CD14-positive monocyte (primary cell): ENCODE measurements around the gene FRS2. TPM values are rescaled to one million over a fixed set of nuclear protein-coding genes. Genes with fewer than 3 reads are reported as not detected.

Source experiments
- DNase-seq, 3 donors: peaks; one replicate each; pipeline ENCODE4 v3.0.0-alpha.2; 2011 to 2022
- H2AFZ ChIP-seq: 2 replicates; pipeline ENCODE4 v1.6.0; 2012; ENCODE audit warnings: mild to moderate bottlenecking, low read depth, low read length, inconsistent platforms; ENCODE audit not compliant: insufficient read depth, poor library complexity, severe bottlenecking
- H3K27ac ChIP-seq, 2 donors: 1 replicate in 1 of 2; 2 replicates in 1 of 2; pipeline ENCODE4 v1.5.1; 2012 to 2013; ENCODE audit warnings: low read length in 2 of 2, control low read depth in 1 of 2, inconsistent platforms in 1 of 2, low read depth in 1 of 2, mild to moderate bottlenecking in 1 of 2
- H3K27me3 ChIP-seq, 2 donors: one replicate each; pipeline versions ENCODE4 v1.6.0 to v1.6.1; 2011 to 2013; ENCODE audit warnings: low read length in 2 of 2; ENCODE audit not compliant: control insufficient read depth in 2 of 2, insufficient read depth in 2 of 2
- H3K36me3 ChIP-seq, 2 donors: replicated peaks in 1 of 2; 1 replicate in 1 of 2; 2 replicates in 1 of 2; pipeline versions ENCODE4 v1.5.1 to v1.6.1; 2012 to 2013; ENCODE audit warnings: low read length in 2 of 2, control low read depth in 1 of 2, inconsistent platforms in 1 of 2, mild to moderate bottlenecking in 1 of 2; ENCODE audit not compliant: insufficient read depth in 2 of 2, control insufficient read depth in 1 of 2
- H3K4me1 ChIP-seq, 2 donors: 1 replicate in 1 of 2; 2 replicates in 1 of 2; pipeline versions ENCODE4 v1.5.1 to v1.6.1; 2012 to 2013; ENCODE audit warnings: low read length in 2 of 2, control low read depth in 1 of 2, inconsistent platforms in 1 of 2, mild to moderate bottlenecking in 1 of 2, moderate library complexity in 1 of 2; ENCODE audit not compliant: insufficient read depth in 2 of 2, control insufficient read depth in 1 of 2
- H3K4me2 ChIP-seq: replicated peaks from 2 replicates; pipeline ENCODE3; 2012; ENCODE audit warnings: low read length, moderate library complexity, mild to moderate bottlenecking; ENCODE audit not compliant: poor library complexity, severe bottlenecking; ENCODE audit errors: extremely low read depth
- H3K4me3 ChIP-seq, 3 experiments: fragments of 200-600 bp in 1 of 3; sonication (generic) in 1 of 3; replicated peaks in 1 of 3; 1 replicate in 2 of 3; 2 replicates in 1 of 3; pipeline ENCODE4 v1.5.1; 2011 to 2013; ENCODE audit warnings: low read length in 3 of 3, mild to moderate bottlenecking in 3 of 3, control low read depth in 2 of 3, low read depth in 2 of 3, inconsistent platforms in 1 of 3, moderate library complexity in 1 of 3
- H3K79me2 ChIP-seq: 2 replicates; pipeline ENCODE4 v1.6.0; 2012; ENCODE audit warnings: mild to moderate bottlenecking, control low read depth, inconsistent platforms, low read length, moderate library complexity; ENCODE audit not compliant: insufficient read depth
- H3K9ac ChIP-seq: 2 replicates; pipeline ENCODE4 v1.6.0; 2017; ENCODE audit warnings: low read length, mild to moderate bottlenecking; ENCODE audit not compliant: insufficient read depth, poor library complexity, severe bottlenecking
- H3K9me3 ChIP-seq, 2 donors: replicated peaks in 1 of 2; 1 replicate in 1 of 2; 2 replicates in 1 of 2; pipeline versions ENCODE4 v1.5.1 to v1.6.1; 2012 to 2013; ENCODE audit warnings: low read length in 2 of 2, control low read depth in 1 of 2; ENCODE audit not compliant: control insufficient read depth in 1 of 2, insufficient read depth in 1 of 2
- H4K20me1 ChIP-seq: 2 replicates; pipeline ENCODE4 v1.6.0; 2012; ENCODE audit warnings: mild to moderate bottlenecking, low read length, control low read depth, moderate library complexity; ENCODE audit not compliant: insufficient read depth
- H3K27ac Mint-ChIP-seq, 7 donors: one replicate each; pipeline ENCODE4 v1.8.0; 2020; ENCODE audit warnings: mild to moderate bottlenecking in 7 of 7, mixed read lengths in 7 of 7, moderate library complexity in 6 of 7, inconsistent platforms in 2 of 7
- H3K27me3 Mint-ChIP-seq, 3 donors: one replicate each; pipeline ENCODE4 v1.8.0; 2021 to 2022; ENCODE audit warnings: low read depth in 3 of 3, mild to moderate bottlenecking in 3 of 3, mixed read lengths in 3 of 3, moderate library complexity in 3 of 3, inconsistent platforms in 1 of 3
- H3K36me3 Mint-ChIP-seq, 2 donors: one replicate each; pipeline ENCODE4 v1.8.0; 2020; ENCODE audit warnings: mixed read lengths in 2 of 2, inconsistent platforms in 1 of 2, mild to moderate bottlenecking in 1 of 2
- H3K4me1 Mint-ChIP-seq: one replicate; pipeline ENCODE4 v1.8.0; 2020; ENCODE audit warnings: mild to moderate bottlenecking, mixed read lengths
- H3K4me3 Mint-ChIP-seq, 2 donors: one replicate each; pipeline ENCODE4 v1.8.0; 2020; ENCODE audit warnings: mild to moderate bottlenecking in 2 of 2, mixed read lengths in 2 of 2, moderate library complexity in 1 of 2
- H3K9me3 Mint-ChIP-seq, 7 donors: one replicate each; pipeline ENCODE4 v1.8.0; 2020 to 2022; ENCODE audit warnings: mixed read lengths in 7 of 7, mild to moderate bottlenecking in 6 of 7, moderate library complexity in 6 of 7, inconsistent platforms in 2 of 7
- CTCF ChIP-seq: fragments of 200-600 bp; IDR thresholded peaks from one replicate; pipeline ENCODE4 v1.8.0; 2022; ENCODE audit warnings: antibody characterized with exemption, mild to moderate bottlenecking
- WGBS: methylation state at CpG from one replicate; pipeline ENCODE4 v1.1.5; 2013; ENCODE audit warnings: missing lambda C conversion rate; ENCODE audit not compliant: insufficient coverage; 5-methylcytosine and 5-hydroxymethylcytosine counted together
- intact Hi-C, 2 donors: fragments of 100-400 bp; cut with micrococcal nuclease; formaldehyde crosslinking; loops; one replicate each; pipeline versions ENCODE4 v1.15.0 to v1.15.1; 2023
- polyA plus RNA-seq, 3 donors: library from polyadenylated mRNA; depleted of rRNA in 1 of 3; unstranded in 2 of 3; stranded (reverse) in 1 of 3; fragments of 300-500 nt in 2 of 3; fragments of >200 nt in 1 of 3; fragmentation: Illumina TruSeq in 2 of 3; gene quantifications; 1 replicate in 2 of 3; 2 replicates in 1 of 3; pipeline ENCODE4 v1.2.3, GENCODE V29; 2012 to 2021

FRS2 gene
- polyA plus RNA-seq, 3 donors = 6.8 to 13.6 (median 13.0) TPM

- Mint-ChIP-seq H3K9me3 (peaks cover 0 to 2% (median 0%) of the 10 kb centered on the region in 7 donors), H3K27ac (peak overlapping the region; percentile 68 to 98 (median 94)), H3K36me3 (peaks cover 12% of the 10 kb centered on the region in 2 donors), H3K27me3 (no peaks in the 10 kb centered on the region), H3K4me1 (peaks cover 60% of the 10 kb centered on the region), H3K4me3 (peak overlapping the region; percentile 97)
- Histone ChIP-seq H3K4me2 (peak overlapping the region; percentile 85), H3K4me1 (peaks cover 27 to 41% of the 10 kb centered on the region in 2 donors), H3K27ac (peak overlapping the region in 1 of 2 donors; percentile 93), H3K79me2 (peaks cover 60% of the 10 kb centered on the region), H3K4me3 (peak overlapping the region; percentile 65 to 91 (median 79)), H3K9me3 (no peaks in the 10 kb centered on the region), H3K36me3 (no peaks in the 10 kb centered on the region), H3K27me3 (no peaks in the 10 kb centered on the region), H4K20me1 (peaks cover 49% of the 10 kb centered on the region), H2AFZ (peak overlapping the region; percentile 94), H3K9ac (peak overlapping the region; percentile 96)
- intact Hi-C loops = no loop called here
- no peak for TF ChIP-seq CTCF
- DNase-seq = no peak
- 0% methylated on average over 3 of the region's 7 CpGs for WGBS
Measured at GRCh38 chr12:69471076-69471430, 865 bp downstream of the FRS2 start.

- Histone ChIP-seq H3K27me3 (no peaks in the 10 kb centered on the region), H3K9ac (no peak overlapping the region), H3K4me3 (peak overlapping the region in 1 of 3 experiments; percentile 91), H3K27ac (no peak overlapping the region), H3K9me3 (no peaks in the 10 kb centered on the region), H3K79me2 (peaks cover 66% of the 10 kb centered on the region), H3K4me2 (peak overlapping the region; percentile 85), H3K4me1 (peaks cover 25 to 39% of the 10 kb centered on the region in 2 donors), H4K20me1 (peaks cover 56% of the 10 kb centered on the region), H2AFZ (no peak overlapping the region), H3K36me3 (no peaks in the 10 kb centered on the region)
- H3K4me1 Mint-ChIP-seq = peaks cover 55% of the 10 kb centered on the region
- intact Hi-C loops = no loop called here
- no CpG with 5 or more reads among the region's 5 CpGs for WGBS
- H3K27me3 Mint-ChIP-seq = no peaks in the 10 kb centered on the region
- peaks cover 12% of the 10 kb centered on the region in 2 donors for H3K36me3 Mint-ChIP-seq
- TF ChIP-seq CTCF = no peak
- H3K4me3 Mint-ChIP-seq = peak overlapping the region in 1 of 2 donors; percentile 97
- H3K9me3 Mint-ChIP-seq = peaks cover 0 to 2% (median 0%) of the 10 kb centered on the region in 7 donors
- no peak for DNase-seq
- no peak overlapping the region for H3K27ac Mint-ChIP-seq
Measured at GRCh38 chr12:69471667-69472385, 1.6 kb downstream of the FRS2 start.
